ENCODE measurements around the gene NCKIPSD. TPM values are rescaled to one million over a fixed set of nuclear protein-coding genes. Genes with fewer than 3 reads are reported as not detected.

NCKIPSD gene
- total RNA-seq, 8 experiments from 2014 or later: 9.8 to 22.4 (median 13.6) TPM

GRCh38 chr3:48711727-48712126 is 26.0 kb upstream of the NCKIPSD start:
- no peak overlapping the region for H3K27ac ChIP-seq
- no peak for ATAC-seq (replicated peaks in 6 of 8)
- peaks cover 10 to 11% of the 10 kb centered on the region in 2 donors for H3K4me1 ChIP-seq (replicated peaks in 1 of 2)
- H3K4me3 ChIP-seq: no peak overlapping the region
- in situ Hi-C loops (cut with MboI; ENCODE audit: low pct_unique_long_range_greater_than_20kb in 2 of 9, low sequenced_read_pairs in 9 of 9, unreplicated experiment in 9 of 9): no loop called here
- 50 to 100% (median 100%) methylated on average over 1 to 2 of the region's 2 CpGs; no CpG with 5 or more reads in 1 of the 10 experiments for WGBS, 10 experiments

- Histone ChIP-seq H3K4me1 (replicated peaks in 1 of 2) (no peaks in the 10 kb centered on the region), H3K27ac (no peak overlapping the region), H3K4me3 (no peak overlapping the region)
- ATAC-seq (replicated peaks in 6 of 8): peak in 1 of 8 experiments; percentile 20
- in situ Hi-C loops (cut with MboI; ENCODE audit: low pct_unique_long_range_greater_than_20kb in 2 of 9, low sequenced_read_pairs in 9 of 9, unreplicated experiment in 9 of 9): no loop called here
- WGBS, 10 experiments: 57 to 100% (median 95%) methylated on average over 1 to 5 of the region's 7 CpGs; no CpG with 5 or more reads in 5 of the 10 experiments
Measured at GRCh38 chr3:48709051-48709461, 23.3 kb upstream of the NCKIPSD start.

DNA sequence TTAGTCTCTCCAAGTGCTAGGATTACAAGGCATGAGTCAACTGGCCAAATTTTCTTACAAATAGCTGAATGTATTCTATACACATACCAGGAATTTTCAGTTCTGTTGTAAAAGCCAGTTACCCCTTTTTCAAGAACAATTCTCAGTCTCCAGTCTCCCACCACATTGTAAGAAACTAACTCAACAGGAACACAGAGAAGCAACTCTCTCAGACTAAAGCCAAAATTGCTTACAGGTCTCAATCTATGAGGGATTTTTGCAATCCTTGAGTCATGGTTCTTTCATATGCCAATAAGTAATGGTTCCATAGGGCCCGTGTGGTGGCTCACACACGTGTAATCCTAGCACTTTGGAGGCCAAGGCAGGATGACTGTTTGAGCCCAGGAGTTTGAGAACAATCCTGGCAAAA is 22.8 kb upstream of the NCKIPSD start:
- Histone ChIP-seq H3K27ac (no peak overlapping the region), H3K4me3 (no peak overlapping the region), H3K4me1 (replicated peaks in 1 of 2) (no peaks in the 10 kb centered on the region)
- peak in 2 of 8 experiments; percentile 25 to 71 for ATAC-seq (replicated peaks in 6 of 8)
- in situ Hi-C loops (cut with MboI; ENCODE audit: low pct_unique_long_range_greater_than_20kb in 2 of 9, low sequenced_read_pairs in 9 of 9, unreplicated experiment in 9 of 9): no loop called here
- 60% methylated on average over 1 of the region's 2 CpGs; no CpG with 5 or more reads in 9 of the 10 experiments for WGBS, 10 experiments

DNA sequence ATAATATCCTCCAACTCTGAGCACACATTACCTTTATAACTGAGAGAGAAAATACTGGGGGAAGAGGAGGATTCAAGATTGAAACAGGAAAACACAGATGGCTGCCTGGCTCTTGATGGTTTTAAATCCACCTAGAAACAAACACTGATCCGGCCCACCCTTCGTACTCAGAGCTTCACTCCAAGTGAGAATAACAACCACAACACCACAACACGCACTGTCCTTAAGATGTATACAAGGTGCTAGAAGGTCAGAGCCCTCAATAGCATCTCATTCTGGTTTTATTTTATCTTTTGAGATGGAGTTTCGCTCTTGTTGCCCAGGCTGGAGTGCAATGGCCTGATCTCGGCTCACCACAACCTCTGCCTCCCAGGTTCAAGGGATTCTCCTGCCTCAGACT is 21.4 kb upstream of the NCKIPSD start:
- ATAC-seq (replicated peaks in 6 of 8): no peak
- in situ Hi-C loops (cut with MboI; ENCODE audit: low pct_unique_long_range_greater_than_20kb in 2 of 9, low sequenced_read_pairs in 9 of 9, unreplicated experiment in 9 of 9): no loop called here
- Histone ChIP-seq H3K4me3 (no peak overlapping the region), H3K27ac (no peak overlapping the region), H3K4me1 (replicated peaks in 1 of 2) (no peaks in the 10 kb centered on the region)
- 87 to 100% (median 97%) methylated on average over 1 to 5 of the region's 5 CpGs; no CpG with 5 or more reads in 3 of the 10 experiments for WGBS, 10 experiments

DNA sequence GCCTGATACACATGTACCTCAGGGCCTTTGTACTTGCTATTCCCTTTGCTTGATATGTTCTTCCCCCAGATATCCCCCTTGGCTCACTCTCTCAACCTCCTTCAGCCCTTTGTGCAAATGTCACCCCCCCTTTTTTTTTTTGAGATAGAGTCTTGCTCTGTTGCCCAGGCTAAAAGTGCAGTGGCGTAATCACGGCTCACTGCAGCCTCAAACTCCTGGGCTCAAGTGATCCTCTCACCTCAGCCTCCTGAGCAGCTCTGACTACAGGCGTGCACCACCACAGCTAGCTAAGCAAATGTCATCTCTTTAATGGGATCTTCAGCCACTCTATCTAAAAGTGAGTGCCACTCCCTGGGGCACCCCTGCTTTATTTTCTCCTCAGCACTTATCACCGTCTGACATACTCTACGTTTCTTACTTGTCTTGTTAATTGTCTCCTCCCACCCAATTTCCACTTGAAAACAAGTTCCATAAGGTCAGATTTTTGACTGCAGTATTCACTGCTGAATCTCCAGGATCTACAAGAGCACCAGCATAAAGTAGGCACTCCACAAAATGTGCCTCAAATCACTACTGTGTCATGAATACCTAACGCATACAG is 16.7 kb upstream of the NCKIPSD start:
- ATAC-seq (replicated peaks in 6 of 8): peak in 2 of 8 experiments; percentile 16 to 42
- Histone ChIP-seq H3K4me1 (replicated peaks in 1 of 2) (peaks cover 0 to 2% of the 10 kb centered on the region in 2 donors), H3K4me3 (no peak overlapping the region), H3K27ac (no peak overlapping the region)
- in situ Hi-C loops (cut with MboI; ENCODE audit: low pct_unique_long_range_greater_than_20kb in 2 of 9, low sequenced_read_pairs in 9 of 9, unreplicated experiment in 9 of 9): no loop called here
- WGBS, 10 experiments: 70 to 100% (median 78%) methylated on average over 1 to 4 of the region's 6 CpGs; no CpG with 5 or more reads in 1 of the 10 experiments

- peak in 4 of 8 experiments; percentile 17 to 83 (median 58) for ATAC-seq (replicated peaks in 6 of 8)
- Histone ChIP-seq H3K4me3 (no peak overlapping the region), H3K4me1 (replicated peaks in 1 of 2) (peaks cover 0 to 3% of the 10 kb centered on the region in 2 donors), H3K27ac (no peak overlapping the region)
- in situ Hi-C loops (cut with MboI; ENCODE audit: low pct_unique_long_range_greater_than_20kb in 2 of 9, low sequenced_read_pairs in 9 of 9, unreplicated experiment in 9 of 9): no loop called here
- WGBS, 10 experiments: 59 to 100% (median 97%) methylated on average over 3 to 8 of the region's 11 CpGs; no CpG with 5 or more reads in 4 of the 10 experiments
Measured at GRCh38 chr3:48700731-48701405, 15.2 kb upstream of the NCKIPSD start.

DNA sequence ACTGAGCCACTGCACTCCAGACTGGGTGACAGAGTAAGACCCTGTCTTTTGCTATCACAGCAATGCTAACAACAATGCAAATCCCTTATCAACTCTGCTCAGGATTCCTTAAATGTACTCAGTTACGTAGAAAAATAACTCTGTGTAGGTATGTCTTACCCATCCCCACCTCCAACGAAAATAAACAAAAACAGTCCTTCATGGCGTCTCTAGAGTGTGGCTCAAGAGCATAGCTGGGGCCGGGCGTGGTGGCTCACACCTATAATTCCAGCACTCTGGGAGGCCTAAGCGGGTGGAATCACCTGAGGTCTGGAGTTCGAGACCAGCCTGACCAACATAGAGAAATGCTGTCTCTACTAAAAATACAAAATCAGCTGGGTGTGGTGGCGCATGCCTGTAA is 13.2 kb upstream of the NCKIPSD start:
- 86 to 100% (median 100%) methylated on average over 1 to 7 of the region's 8 CpGs; no CpG with 5 or more reads in 2 of the 10 experiments for whole genome bisulfite sequencing, 10 experiments
- Histone ChIP-seq H3K4me1 (replicated peaks in 1 of 2) (peaks cover 14 to 18% of the 10 kb centered on the region in 2 donors), H3K4me3 (no peak overlapping the region), H3K27ac (no peak overlapping the region)
- in situ Hi-C loops (cut with MboI; ENCODE audit: low pct_unique_long_range_greater_than_20kb in 2 of 9, low sequenced_read_pairs in 9 of 9, unreplicated experiment in 9 of 9): no loop called here
- no peak for ATAC-seq (replicated peaks in 6 of 8)

GRCh38 chr3:48697952-48698351 is 12.2 kb upstream of the NCKIPSD start:
- no peak overlapping the region for H3K27ac ChIP-seq
- no peak for ATAC-seq (replicated peaks in 6 of 8)
- 80 to 100% (median 91%) methylated on average over 1 to 3 of the region's 3 CpGs; no CpG with 5 or more reads in 4 of the 10 experiments for WGBS, 10 experiments

GRCh38 chr3:48696601-48697000 is 10.9 kb upstream of the NCKIPSD start:
- no peak for ATAC-seq (replicated peaks in 6 of 8)
- Histone ChIP-seq H3K4me3 (no peak overlapping the region), H3K4me1 (replicated peaks in 1 of 2) (peaks cover 14 to 18% of the 10 kb centered on the region in 2 donors), H3K27ac (no peak overlapping the region)
- in situ Hi-C loops (cut with MboI; ENCODE audit: low pct_unique_long_range_greater_than_20kb in 2 of 9, low sequenced_read_pairs in 9 of 9, unreplicated experiment in 9 of 9): no loop called here

More at GRCh38 chr3:48697952-48698351, 12.2 kb upstream of the NCKIPSD start:
- in situ Hi-C loops (cut with MboI; ENCODE audit: low pct_unique_long_range_greater_than_20kb in 2 of 9, low sequenced_read_pairs in 9 of 9, unreplicated experiment in 9 of 9): no loop called here
- Histone ChIP-seq H3K4me1 (replicated peaks in 1 of 2) (peaks cover 14 to 18% of the 10 kb centered on the region in 2 donors), H3K4me3 (no peak overlapping the region)

- in situ Hi-C loops (cut with MboI; ENCODE audit: low pct_unique_long_range_greater_than_20kb in 2 of 9, low sequenced_read_pairs in 9 of 9, unreplicated experiment in 9 of 9): no loop called here
- no peak overlapping the region for H3K4me3 ChIP-seq
- peaks cover 14 to 18% of the 10 kb centered on the region in 2 donors for H3K4me1 ChIP-seq (replicated peaks in 1 of 2)
- no peak for ATAC-seq (replicated peaks in 6 of 8)
- WGBS, 10 experiments: 83 to 100% (median 94%) methylated on average over 3 to 5 of the region's 5 CpGs; no CpG with 5 or more reads in 5 of the 10 experiments
- H3K27ac ChIP-seq: no peak overlapping the region
Measured at GRCh38 chr3:48696156-48696555, 10.4 kb upstream of the NCKIPSD start.

GRCh38 chr3:48695393-48695753 is 9.7 kb upstream of the NCKIPSD start:
- in situ Hi-C loops (cut with MboI; ENCODE audit: low pct_unique_long_range_greater_than_20kb in 2 of 9, low sequenced_read_pairs in 9 of 9, unreplicated experiment in 9 of 9): no loop called here
- peak overlapping the region; percentile 13 to 60 for H3K27ac ChIP-seq

DNA sequence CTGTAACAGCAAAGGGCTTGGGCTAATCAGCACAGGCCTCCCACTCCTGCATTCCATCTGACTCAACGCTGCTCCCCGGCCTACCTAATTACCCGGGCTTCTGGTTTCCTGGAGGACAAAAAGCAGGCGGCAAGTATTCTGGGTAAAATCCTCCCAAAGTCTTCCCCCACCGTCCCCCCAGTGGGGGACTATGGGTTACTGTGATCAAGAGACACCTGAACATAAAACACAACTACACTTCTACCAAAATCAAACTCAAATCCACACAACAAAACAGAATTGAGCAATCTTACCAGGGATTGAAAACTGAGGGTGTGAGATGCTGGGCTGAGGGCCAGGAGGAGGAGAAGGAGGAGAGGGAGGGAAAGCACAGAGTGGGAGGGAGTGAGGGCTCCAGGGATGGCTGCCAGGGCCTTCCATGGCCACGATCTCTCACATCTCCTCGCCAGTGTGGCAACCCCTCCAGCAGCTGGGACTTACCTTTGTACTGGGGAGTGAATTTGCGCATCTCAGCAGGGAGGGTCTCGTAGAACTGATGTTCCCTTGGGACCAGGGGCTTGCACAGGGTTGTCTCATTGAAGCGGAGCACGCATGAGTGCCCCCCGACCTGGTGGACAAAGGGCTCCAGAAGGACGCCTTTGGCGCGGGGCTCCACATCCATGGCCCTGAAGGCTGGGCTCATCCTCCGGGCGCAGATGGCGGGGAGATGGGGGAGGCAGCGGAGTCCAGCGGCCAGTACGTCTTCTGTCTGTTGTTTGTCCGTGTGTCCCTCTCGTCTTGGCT is 9.1 kb upstream of the NCKIPSD start:
- Histone ChIP-seq H3K27ac (peak overlapping the region; percentile 13 to 60), H3K4me3 (no peak overlapping the region), H3K4me1 (replicated peaks in 1 of 2) (peaks cover 14 to 18% of the 10 kb centered on the region in 2 donors)
- in situ Hi-C loops (cut with MboI; ENCODE audit: low pct_unique_long_range_greater_than_20kb in 2 of 9, low sequenced_read_pairs in 9 of 9, unreplicated experiment in 9 of 9): no loop called here
- peak; percentile 38 to 89 (median 72) for ATAC-seq (replicated peaks in 6 of 8)
- WGBS, 10 experiments: 0 to 80% (median 61%) methylated on average over 1 to 10 of the region's 23 CpGs; no CpG with 5 or more reads in 2 of the 10 experiments

More at GRCh38 chr3:48695393-48695753, 9.7 kb upstream of the NCKIPSD start:
- ATAC-seq (replicated peaks in 6 of 8): peak; percentile 67 to 87 (median 78)
- WGBS, 10 experiments: 0 to 80% (median 42%) methylated on average over 1 to 8 of the region's 9 CpGs; no CpG with 5 or more reads in 2 of the 10 experiments
- H3K4me1 ChIP-seq (replicated peaks in 1 of 2): peaks cover 14 to 18% of the 10 kb centered on the region in 2 donors
- no peak overlapping the region for H3K4me3 ChIP-seq

DNA sequence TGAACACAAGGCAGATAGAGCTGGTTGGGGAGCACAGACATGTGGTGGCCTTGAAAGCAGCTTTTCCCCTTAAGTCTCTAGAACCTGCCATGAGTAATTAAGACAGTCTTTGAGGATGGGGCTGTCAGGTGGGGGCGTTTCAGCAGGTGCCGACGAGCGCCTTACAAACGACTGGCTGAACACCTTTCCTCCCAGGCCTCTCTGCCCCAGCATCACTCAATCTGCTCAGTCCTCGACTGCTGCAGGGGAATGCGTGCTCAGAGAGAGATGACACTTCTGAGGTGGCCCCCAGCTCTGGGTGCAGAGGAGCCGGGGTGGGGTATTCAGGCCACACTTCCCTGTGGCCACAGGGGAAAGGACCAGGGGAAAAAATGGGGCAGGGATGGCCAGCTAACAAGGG is 8.1 kb upstream of the NCKIPSD start:
- WGBS, 10 experiments: 80 to 100% (median 85%) methylated on average over 1 to 5 of the region's 8 CpGs; no CpG with 5 or more reads in 5 of the 10 experiments
- Histone ChIP-seq H3K4me1 (replicated peaks in 1 of 2) (peaks cover 14 to 18% of the 10 kb centered on the region in 2 donors), H3K4me3 (no peak overlapping the region), H3K27ac (no peak overlapping the region)
- ATAC-seq (replicated peaks in 6 of 8): no peak
- in situ Hi-C loops (cut with MboI; ENCODE audit: low pct_unique_long_range_greater_than_20kb in 2 of 9, low sequenced_read_pairs in 9 of 9, unreplicated experiment in 9 of 9): no loop called here
